ENCODE data around the gene ANO10.
"Not testable (repeated sequence)": the region's sequence is repeated elsewhere in the genome, so short reads cannot be mapped to it uniquely, and the experiment has no call there.

Gene ANO10

DNA sequence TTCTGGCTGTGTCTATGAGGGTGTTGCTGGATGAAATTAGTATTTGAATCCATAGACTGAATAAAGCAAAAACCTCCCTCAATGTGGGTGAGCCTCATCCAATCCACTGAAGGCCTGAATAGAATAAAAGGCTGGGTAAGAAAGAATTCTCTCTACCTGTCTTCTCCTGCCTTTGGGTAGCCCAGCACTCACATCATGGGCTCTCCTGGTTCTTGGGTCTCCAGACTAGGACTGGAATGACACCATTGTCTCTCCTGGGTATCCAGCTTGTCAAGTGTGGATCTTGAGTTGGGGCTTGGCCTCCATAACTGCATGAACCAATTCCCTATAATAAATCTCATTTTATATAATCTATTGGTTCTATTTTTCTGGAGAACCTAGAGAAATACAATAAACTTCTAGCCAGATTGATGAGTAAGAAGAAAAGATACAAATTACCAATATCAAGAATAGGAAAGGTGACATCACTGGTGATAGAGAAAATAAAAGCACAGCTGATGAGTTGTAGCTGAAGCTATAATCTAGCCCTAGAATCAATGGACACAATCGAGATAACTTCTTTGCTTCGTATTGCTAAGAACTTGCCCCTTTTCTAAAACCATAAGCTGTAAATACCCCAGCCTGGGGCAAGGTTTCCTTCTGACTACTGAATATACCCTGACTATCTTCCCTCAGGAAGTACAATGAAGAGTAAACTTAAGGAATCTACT, 106.4 kb downstream of the ANO10 start:
- peak in 1 of 5 experiments; percentile 38 for DNase-seq

DNA sequence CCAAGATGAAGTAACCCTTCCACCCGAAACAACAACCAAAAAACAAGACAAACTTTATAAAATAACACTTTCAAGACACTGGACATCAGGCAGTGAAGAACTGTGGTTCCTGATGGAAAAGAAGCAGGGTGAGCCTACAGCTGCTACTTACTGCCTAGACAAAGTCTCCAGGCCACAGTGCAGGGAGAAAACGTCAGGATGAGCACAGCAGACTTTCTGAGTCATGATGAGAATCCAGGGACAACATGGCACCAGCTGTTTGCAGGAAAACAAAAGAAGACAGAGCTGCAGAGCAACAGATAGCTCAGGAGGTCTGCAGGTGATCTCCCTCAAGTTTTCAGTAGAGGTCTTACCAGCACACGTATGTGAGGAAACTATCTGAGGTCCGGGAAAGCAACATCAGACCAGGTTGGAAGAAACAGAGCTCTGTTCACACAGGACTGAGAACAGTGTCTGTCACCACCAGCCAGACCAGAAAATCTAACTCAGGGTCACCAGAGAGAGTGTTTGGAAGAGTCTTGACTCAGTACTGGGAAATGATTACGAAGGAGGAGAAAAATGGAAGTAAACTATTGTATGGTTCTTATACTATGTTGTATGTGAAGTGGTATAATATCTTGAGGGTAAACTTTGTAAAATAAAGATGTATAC, 108.9 kb downstream of the ANO10 start:
- no peak for DNase-seq

DNA sequence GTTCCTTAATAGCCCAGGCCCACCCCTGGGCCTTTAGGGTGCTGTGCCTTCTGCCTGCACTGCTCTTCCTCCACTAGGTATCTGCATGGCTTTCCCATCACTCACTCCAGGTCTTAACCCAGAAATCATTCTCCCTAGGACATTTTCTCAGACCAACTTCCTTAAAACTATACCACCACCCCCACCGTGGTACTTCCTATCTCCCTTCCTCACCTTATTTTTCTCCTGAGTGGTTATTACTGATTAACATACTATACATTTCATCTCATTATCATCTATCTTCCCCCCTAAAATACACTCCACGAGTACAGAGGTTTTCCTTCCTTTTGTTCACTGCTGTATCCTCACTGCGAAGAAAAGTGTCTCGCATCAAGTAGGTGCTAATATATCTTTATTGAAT, 115.2 kb downstream of the ANO10 start:
- no peak for DNase-seq

DNA sequence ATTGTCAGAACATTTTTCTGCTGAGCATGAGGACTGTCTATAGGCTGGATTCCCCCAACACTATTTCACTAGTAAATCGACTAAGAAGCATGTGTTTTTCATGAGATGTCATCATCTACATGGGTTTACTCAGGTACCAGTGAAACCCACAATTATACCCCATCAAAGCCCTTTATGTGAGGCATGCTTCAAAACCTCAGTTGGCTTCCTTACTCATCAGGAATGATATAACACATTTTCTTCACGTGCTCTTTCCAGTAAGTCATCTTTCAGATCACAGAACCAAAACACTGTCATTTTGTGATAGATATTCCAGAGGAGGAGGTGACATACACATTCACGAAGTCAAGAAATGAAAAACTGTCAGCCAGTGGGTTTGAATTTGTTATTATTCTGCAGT, 116.5 kb downstream of the ANO10 start:
- DNase-seq: no peak

DNA sequence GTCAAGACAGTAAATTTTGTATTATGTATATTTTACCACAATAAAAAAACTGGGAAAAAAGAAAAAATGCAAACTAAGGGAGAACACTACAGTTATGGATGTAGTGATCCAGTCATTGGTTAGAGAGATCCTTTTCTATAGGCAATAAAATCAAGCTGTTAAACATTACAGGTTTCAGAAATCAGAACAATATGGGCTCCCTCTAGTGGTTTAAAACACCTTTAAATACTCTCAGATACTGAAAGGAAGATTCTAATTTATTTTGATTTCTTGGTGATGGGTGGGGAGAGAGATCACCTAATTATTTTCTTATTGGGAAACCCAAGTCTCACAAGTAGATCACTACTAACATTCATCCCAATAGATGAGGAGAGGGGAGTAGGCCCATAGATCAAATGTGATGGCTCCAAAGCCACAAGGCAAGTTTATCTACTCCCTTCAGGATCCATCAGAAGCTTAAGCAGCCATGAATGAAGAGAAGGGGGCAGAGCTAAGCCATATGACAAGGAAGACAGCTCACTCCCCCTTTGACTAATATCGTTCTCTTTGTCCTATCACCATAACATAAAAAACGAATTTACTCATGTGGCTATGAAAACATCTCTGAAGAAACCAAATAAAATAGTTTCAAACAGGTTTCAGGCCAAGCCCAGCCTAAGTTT, 118.6 kb downstream of the ANO10 start:
- DNase-seq: peak in 2 of 5 experiments; percentile 24 to 44

DNA sequence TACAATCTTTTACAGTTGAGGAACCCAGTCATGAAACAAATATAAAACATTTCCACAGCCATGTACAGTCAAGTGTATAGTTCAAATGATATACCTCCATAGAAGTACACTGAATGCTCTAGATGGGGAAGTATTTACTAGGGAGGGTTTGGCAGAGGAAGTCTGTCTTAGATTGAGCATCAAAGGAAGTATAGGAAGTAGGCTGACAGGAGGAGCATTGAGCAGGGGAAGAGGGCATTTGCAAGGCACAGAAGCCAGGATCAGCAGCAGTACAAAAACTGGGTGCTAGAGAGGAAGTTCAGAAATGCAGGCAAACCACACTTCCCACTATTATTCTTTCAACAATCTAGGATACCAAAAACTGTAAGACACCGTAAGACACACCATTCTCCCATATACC, 122.6 kb downstream of the ANO10 start:
- DNase-seq: no peak

DNA sequence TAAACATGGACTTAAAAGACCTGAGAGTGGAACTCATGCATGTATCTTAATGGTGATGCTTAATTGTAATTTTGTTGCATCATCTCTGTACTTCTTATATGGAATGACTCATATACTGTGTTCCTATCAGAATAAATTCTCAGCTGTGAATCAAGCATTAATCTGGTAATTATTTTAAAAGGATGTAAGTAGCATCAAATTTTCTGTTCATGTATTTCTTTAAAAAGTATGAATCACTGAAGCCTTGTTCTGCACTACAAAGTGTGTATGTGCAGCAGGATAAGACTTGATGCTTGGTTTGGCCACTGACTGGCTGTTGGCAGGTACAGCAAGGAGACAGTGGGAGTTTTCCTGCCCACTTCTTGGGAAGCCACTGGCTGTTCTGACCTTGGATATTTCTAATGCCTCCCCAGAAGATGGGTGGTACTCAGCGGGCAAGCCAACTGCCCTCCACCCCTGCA, 123.9 kb downstream of the ANO10 start:
- DNase-seq: no peak

DNA sequence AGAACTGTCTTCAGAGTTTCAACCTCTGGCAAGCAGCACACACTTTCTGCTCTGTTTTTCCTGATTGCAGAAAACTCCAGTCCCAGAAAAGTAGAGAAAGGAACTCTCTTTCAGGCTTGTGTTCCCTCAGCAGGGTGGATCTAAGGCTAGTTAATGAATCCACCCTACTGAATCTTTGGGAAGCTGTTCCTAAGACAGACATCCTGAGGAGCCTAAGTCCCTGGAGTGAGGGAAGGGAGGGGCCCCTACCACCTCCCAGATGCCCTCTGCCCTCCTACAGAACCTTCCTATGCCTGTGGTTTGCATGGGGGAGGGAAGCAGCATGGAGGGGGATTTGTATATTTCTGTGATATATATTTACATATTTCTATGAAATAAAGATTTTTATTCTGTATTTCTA, 124.4 kb downstream of the ANO10 start:
- no peak for DNase-seq

DNA sequence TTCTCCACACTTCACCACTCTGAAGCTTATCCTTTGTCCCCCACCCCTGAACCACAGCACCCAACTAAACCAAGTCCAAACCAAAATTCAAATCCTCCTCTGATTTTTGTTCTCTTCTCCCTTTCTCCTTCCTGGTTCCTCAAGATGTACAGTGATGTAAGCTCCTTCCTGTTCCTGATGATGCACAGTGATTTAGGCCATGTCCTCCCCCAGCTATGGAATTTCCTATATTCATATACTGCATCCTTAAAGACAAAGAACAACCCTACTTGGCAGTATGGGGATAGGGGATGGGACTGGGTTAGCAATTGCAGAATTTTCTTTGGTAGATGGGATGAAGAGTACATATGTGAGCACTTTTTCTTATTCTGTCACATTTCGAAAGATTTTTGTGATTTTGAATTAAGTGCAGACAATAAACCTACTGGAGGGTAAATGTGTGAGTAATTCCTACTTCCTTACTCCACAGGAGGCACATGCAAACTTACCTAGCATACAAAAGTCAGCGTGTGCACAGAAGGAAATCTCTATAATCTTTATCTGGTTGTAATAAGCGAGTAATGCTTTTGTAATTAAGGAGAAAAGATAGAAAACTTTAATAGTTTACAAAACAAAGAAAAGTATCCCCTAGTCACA, 125.0 kb downstream of the ANO10 start:
- no peak for DNase-seq

DNA sequence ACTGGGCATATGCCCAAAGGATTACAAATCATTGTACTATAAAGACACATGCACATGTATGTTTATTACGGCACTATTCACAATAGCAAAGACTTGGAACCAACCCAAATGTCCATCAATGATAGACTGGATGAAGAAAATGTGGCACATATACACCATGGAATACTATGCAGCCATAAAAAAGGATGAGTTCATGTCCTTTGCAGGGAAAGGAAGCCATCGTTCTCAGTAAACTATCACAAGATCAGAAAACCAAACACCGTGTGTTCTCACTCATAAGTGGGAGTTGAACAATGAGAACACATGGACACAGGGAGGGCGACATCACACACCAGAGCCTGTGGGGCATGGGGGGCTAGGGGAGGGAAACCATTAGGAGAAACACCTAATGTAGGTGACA, 128.9 kb downstream of the ANO10 start:
- not testable (repeated sequence) for DNase-seq

DNA sequence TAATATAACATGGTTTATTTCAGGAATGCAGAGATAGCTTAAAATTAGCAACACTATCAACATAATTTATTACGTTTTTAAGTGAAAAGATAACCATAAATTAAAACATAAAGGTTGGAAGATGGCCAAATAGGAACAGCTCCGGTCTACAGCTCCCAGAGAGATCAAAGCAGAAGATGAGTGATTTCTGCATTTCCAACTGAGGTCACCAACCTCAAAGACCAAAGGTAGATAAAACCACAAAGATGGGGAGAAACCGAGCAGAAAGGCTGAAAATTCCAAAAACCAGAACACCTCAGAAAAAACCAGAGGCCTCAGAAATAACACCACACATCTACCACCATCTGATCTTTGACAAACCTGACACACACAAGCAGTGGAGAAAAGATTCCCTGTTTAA, 130.0 kb downstream of the ANO10 start:
- peak in 1 of 5 experiments; percentile 5 for DNase-seq

DNA sequence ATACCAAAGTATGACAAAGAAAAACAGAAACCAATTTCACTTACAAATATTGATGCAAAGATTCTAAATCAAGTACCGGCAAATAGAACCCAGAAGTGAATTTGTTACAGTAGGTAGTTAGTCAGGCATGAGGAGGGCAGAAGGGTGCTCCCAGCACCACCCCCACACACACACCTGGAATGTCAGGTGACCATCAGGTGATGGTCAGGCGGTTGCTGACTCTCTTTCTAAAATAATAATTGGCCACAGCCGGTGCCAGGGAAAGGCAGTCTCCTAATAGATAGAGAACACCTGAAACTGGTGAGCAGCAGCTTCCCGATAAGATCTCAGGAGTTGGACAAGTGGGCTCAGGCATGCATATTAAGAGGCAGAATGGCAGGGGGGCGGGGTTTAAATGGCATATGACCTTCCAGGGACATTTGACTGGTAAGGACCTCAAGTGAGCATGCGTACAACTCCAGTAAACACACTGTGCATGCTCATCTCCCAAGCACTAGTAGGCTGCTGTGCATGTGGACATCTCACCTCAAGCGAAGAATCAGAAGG, 131.1 kb downstream of the ANO10 start:
- no peak for DNase-seq

DNA sequence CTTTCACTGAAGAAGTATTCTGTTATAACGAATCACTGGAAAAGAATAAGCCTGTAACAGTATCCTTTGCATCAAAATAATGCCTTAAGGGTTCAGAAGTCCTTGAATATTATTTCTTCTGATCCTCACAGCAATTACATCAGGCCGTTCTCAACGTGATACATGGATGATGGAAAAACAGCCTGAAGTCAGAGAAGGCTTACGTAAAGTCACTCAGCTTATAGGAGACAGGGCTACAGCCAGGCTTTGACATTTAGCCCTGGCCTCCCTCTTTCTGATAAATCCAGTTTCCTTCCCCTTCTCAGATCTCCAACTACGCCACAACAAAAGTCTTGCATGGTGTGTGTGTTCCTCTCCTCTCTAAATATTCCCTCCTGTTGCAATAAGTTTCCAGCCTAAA, 131.9 kb downstream of the ANO10 start:
- DNase-seq: no peak

DNA sequence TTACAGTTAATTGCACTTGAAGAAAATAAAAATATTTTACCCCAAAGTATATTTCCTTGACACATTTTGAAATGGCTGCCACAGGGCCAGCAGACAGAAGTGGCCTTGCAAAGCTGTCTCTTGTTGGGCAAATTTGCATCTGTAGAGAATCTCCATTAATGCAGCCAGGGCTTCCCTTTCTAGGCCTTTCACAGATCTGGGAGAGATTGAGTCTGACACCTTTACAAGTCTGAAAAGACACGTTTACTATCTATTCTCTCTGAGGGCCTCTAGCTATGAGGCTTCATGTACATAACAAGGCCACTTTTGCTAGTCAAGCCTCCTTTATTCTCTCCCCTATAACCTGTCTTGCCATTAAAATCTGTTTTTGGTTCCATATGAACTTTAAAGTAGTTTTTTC, 135.9 kb downstream of the ANO10 start:
- no peak for DNase-seq

DNA sequence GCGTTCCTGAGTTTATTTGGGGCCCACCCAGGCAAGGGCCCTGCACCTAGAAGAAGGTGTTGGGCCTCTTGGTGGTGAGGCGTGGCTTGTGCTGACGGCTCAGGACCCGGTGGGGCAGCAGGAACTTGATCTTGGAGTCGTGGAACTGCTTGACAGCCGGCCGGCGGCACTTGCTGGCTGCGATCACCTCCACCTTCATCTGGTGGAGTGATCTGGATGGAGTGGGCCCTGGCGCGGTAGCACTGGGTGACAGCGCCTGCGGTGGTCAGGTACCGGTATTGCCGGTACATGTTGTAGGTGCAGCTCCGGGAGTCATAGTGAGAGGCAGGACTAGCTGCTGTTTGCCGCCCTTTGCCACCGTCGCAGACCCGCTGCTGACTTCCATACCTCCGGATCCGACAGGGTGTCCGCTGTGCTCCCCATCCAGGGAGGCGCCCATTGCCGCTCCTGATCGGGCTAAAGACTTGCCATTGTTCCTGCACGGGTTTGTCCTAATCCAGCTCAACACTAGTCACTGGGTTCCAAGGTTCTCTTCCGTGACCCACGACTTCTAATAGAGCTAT, 136.8 kb downstream of the ANO10 start:
- DNase-seq: no peak

DNA sequence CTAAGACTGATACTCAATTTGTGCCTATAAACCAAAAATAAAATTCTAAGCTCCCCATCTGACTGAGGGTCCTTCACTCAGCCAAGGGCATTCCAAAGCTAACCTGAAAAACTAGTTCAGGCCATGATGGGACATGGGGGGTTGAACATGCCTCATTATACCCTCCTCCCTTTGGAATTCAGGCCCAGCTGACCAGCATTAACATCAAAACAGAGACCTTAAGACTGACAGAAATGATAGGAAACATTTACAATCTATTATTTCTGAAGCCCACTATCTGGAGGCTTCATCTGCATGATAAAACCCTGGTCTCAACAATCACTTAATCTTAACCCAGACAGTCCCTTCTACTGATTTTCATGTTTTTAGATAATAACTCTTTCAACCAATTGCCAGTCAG, 140.4 kb downstream of the ANO10 start:
- no peak for DNase-seq

DNA sequence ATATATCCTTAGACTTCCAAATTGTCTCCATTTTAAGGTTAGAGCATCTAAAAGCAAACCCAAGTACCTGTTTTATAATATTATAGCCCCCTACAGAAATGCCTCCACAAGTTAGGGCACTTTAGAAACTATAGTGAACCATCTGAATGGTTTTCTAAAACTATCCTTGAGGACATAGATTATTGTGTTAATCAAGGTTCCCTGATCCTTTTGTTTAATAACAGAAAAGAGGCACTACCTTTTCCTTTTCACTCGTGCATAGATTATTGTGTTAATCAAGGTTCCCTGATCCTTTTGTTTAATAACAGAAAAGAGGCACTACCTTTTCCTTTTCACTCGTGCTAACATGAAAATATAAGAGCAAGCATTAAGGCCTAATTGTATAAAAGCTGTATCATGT, 143.0 kb downstream of the ANO10 start:
- DNase-seq: not testable (repeated sequence)

DNA sequence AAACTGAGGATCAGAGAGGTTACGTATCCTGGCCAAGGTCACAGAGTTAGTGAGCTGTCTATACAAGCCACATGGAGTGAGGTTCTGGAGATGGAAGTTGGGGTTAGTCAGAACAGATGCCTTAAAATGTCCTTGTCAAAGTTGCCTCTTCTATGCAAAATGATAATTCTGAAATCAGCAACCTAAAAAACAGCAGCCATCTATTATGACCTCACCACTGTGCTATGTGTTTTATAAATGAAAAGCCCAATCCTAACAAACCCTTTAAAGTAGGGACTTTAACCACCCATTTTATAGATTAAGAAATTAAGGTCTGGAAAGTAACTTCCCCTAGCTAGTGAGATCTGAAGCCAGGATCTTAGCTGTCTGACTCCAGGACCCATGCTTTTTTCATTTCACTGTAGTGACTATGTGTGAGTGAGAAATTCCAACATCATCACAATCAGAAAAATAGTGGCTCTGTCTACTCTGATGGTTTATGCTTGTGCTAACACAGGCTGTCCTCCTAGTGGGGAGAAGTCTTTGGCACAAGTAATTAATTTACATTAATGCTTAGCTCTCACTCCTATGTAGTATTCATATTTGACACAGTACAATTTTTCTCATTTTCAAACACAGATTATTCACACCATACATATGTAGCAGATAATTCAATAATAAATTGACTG, 143.6 kb downstream of the ANO10 start:
- DNase-seq: peak in 1 of 5 experiments; percentile 6

DNA sequence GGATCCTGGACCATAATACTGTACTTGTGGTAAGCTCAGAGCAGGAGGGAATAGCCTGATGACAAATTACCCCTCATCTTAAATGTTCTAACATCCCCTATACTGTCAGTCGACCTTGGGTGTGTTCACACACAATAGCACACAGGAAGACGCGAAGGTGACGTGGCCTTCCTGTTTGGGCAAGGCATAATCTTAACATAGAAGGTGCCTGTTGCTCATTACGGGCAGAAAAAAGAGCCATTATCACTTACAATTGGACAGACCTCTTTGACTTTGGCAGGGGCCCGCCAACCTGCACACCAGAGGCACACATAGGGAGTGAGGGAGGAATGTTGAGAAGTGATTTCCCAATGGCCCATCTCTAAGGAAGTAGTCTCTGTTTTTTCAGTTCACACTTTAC, 144.2 kb downstream of the ANO10 start:
- DNase-seq: peak in 4 of 5 experiments; percentile 22 to 91 (median 53)

DNA sequence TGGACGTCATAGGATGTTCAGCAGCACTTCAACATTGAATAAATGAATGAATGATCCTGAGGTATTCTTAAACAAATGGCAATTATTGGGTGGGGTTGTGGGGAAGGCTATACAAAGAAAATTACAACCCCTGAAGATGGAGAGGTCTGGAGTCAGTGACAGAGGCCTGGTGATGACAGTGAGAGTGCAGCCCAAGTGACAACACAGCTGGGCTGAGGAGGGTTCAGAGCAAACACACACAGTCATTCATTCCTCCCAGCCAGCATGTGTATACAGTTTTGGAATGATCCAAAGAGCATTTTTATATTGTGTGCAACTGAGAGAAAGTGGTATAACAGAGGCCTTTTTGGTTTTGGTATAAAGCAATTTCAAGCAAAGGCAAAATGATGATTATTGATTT, 148.1 kb downstream of the ANO10 start:
- no peak for DNase-seq

DNA sequence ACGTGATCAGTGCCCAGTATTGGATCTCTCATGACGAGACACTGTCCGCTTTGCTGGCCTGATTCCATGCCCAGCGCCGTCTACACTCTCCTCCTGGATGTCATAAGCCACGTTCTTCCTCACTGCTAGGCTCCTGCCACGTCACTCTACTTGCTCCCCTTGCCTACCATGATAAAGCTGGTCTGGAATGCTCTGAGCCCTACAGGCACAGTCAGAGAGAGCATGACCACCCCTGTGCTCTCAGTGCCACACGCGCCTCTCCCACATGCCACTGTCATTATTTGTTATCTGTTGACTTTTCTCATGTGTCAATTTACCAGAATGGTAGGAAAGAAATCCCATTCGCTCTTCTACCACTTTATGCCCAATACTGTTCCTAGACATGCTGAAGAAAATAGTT, 148.6 kb downstream of the ANO10 start:
- no peak for DNase-seq

DNA sequence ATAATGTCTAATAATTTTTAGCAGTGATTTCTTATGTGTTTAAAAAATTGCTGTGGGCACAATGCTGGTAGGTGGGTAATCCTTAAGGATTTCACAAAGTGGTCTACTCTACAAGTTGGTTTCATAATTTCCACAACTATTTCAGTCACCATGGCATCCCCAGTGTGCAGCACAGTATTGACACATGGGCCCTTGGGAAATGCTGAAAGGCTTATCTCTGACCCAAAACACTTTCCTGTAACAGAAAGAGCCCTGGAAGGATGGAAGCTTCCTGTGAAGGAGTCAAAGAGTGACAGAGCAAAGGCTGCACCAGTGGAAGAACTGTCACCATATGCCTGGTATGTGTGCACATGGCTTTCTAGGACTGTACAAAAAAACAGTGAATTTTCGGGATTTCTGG, 153.7 kb downstream of the ANO10 start:
- no peak for DNase-seq

Measured in T-helper 2 cell (primary cell).